WI38 (cell line): Measurements from ENCODE around the gene CGRRF1.

ENCODE experiments used
- H3K4me3 ChIP-seq: 2 replicates; pipeline ENCODE4 v1.5.1; 2011; ENCODE audit warnings: low read depth, mild to moderate bottlenecking, control low read depth, low read length
- CTCF ChIP-seq: IDR thresholded peaks from 2 replicates; pipeline ENCODE4 v1.5.1; 2012; ENCODE audit warnings: low read depth, mild to moderate bottlenecking, control low read depth, low read length

Gene CGRRF1

GRCh38 chr14:54567224-54567638 lies 57.5 kb downstream of the CGRRF1 start:
- no peak for TF ChIP-seq CTCF
- H3K4me3 ChIP-seq = peak overlapping the region; percentile 79

GRCh38 chr14:54567639-54568561 lies 58.2 kb downstream of the CGRRF1 start:
- H3K4me3 ChIP-seq = peak overlapping the region; percentile 79

GRCh38 chr14:54568821-54569595 lies 59.3 kb downstream of the CGRRF1 start:
- TF ChIP-seq CTCF = no peak
- peak overlapping the region; percentile 79 for H3K4me3 ChIP-seq

More at GRCh38 chr14:54567639-54568561, 58.2 kb downstream of the CGRRF1 start:
- no peak for TF ChIP-seq CTCF

GRCh38 chr14:54570047-54570446 lies 60.3 kb downstream of the CGRRF1 start:
- TF ChIP-seq CTCF = no peak
- peak overlapping the region; percentile 79 for H3K4me3 ChIP-seq

- TF ChIP-seq CTCF = no peak
- peak overlapping the region; percentile 79 for H3K4me3 ChIP-seq
These were observed 61.1 kb downstream of the CGRRF1 start for GRCh38 chr14:54570631-54571415.

- TF ChIP-seq CTCF = peak; percentile 41; the same call in 1 of the 2 replicates
- no peak overlapping the region for H3K4me3 ChIP-seq
These were observed 62.6 kb downstream of the CGRRF1 start for GRCh38 chr14:54572316-54572715.
